ENCODE results near the gene CTNND1.

GRCh38 chr11:57787920-57788702 is 26.5 kb downstream of the CTNND1 start:
- peak in 1 of 2 donors; percentile 46 for TF ChIP-seq POLR2AphosphoS5 (IDR thresholded peaks at IDR 0.05; ENCODE audit: insufficient read depth in 1 of 2, low read depth in 1 of 2)
- TF ChIP-seq, protein P1, sequence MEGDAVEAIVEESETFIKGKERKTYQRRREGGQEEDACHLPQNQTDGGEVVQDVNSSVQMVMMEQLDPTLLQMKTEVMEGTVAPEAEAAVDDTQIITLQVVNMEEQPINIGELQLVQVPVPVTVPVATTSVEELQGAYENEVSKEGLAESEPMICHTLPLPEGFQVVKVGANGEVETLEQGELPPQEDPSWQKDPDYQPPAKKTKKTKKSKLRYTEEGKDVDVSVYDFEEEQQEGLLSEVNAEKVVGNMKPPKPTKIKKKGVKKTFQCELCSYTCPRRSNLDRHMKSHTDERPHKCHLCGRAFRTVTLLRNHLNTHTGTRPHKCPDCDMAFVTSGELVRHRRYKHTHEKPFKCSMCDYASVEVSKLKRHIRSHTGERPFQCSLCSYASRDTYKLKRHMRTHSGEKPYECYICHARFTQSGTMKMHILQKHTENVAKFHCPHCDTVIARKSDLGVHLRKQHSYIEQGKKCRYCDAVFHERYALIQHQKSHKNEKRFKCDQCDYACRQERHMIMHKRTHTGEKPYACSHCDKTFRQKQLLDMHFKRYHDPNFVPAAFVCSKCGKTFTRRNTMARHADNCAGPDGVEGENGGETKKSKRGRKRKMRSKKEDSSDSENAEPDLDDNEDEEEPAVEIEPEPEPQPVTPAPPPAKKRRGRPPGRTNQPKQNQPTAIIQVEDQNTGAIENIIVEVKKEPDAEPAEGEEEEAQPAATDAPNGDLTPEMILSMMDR (IDR thresholded peaks at IDR 0.05) = no peak
